IMR-90 (cell line): ENCODE measurements around the gene KIDINS220. TPM values are rescaled to one million over a fixed set of nuclear protein-coding genes. Genes with fewer than 3 reads are reported as not detected.
A peak's percentile ranks its signal among the peaks of the same experiment; 100 is the strongest.

ENCODE experiments used
- ATAC-seq: fragments of 200-7000 bp; cut with Tn5 transposase; 2 replicates; pipeline ENCODE4 v1.9.1; 2020; ENCODE audit warnings: low read depth, mild to moderate bottlenecking, moderate library complexity
- BruUV-seq: library from RNA; stranded (reverse); fragments of 400-500 nt; replicated peaks from 2 replicates; lab custom pipeline; 2021; lab: Mats Ljungman, UMichigan
- CTCF ChIA-PET: fragments of 300-600 bp; formaldehyde crosslinking; extraction: SDS; loops from one replicate; lab custom pipeline; 2021; ENCODE audit warnings: antibody characterized with exemption; lab: Yijun Ruan, JAX
- POLR2A ChIA-PET: fragments of 300-600 bp; sonication (Branson Sonifier 250); formaldehyde crosslinking; loops from one replicate; lab custom pipeline; 2022; ENCODE audit warnings: antibody characterized with exemption; ENCODE audit not compliant: unreplicated experiment; lab: Charles Lee
- DNase-seq: peaks from one replicate; pipeline ENCODE4 v3.0.0; 2013
- H2AFZ ChIP-seq: replicated peaks from 2 replicates; pipeline ENCODE3; 2013; ENCODE audit warnings: low read length, mild to moderate bottlenecking; ENCODE audit not compliant: poor library complexity
- H2AK5ac ChIP-seq: 2 replicates; pipeline ENCODE4 v1.6.1; 2013; ENCODE audit warnings: low read depth, low read length, inconsistent platforms
- H2AK9ac ChIP-seq: replicated peaks from 2 replicates; pipeline ENCODE3; 2013; ENCODE audit warnings: mild to moderate bottlenecking, low read depth, low read length, moderate library complexity; ENCODE audit not compliant: poor library complexity
- H2BK120ac ChIP-seq: 2 replicates; pipeline ENCODE4 v1.6.1; 2013; ENCODE audit warnings: low read depth, low read length, inconsistent platforms
- H2BK15ac ChIP-seq: 3 replicates; pipeline ENCODE4 v1.6.1; 2013; ENCODE audit warnings: low read depth, low read length, inconsistent platforms
- H2BK20ac ChIP-seq: 2 replicates; pipeline ENCODE4 v1.6.1; 2013; ENCODE audit warnings: low read depth, mild to moderate bottlenecking, inconsistent platforms, low read length, moderate library complexity
- H2BK5ac ChIP-seq: 2 replicates; pipeline ENCODE4 v1.6.1; 2013; ENCODE audit warnings: mild to moderate bottlenecking, low read depth, low read length, inconsistent platforms; ENCODE audit not compliant: poor library complexity, severe bottlenecking
- H3K14ac ChIP-seq: replicated peaks from 2 replicates; pipeline ENCODE4 v1.6.1; 2013; ENCODE audit warnings: low read depth, low read length, inconsistent platforms
- H3K18ac ChIP-seq: 2 replicates; pipeline ENCODE4 v1.6.1; 2013; ENCODE audit warnings: low read depth, low read length, control low read depth
- H3K23ac ChIP-seq: 2 replicates; pipeline ENCODE4 v1.6.1; 2013; ENCODE audit warnings: low read depth, low read length, inconsistent platforms
- H3K27ac ChIP-seq: 2 replicates; pipeline ENCODE4 v1.5.1; 2013; ENCODE audit warnings: mild to moderate bottlenecking, control low read depth, low read length; ENCODE audit not compliant: insufficient read depth
- H3K27me3 ChIP-seq: 2 replicates; pipeline ENCODE4 v1.6.1; 2013; ENCODE audit warnings: low read length; ENCODE audit not compliant: control insufficient read depth, insufficient read depth
- H3K36me3 ChIP-seq: 2 replicates; pipeline ENCODE4 v1.6.1; 2013; ENCODE audit warnings: low read length, mixed read lengths; ENCODE audit not compliant: control insufficient read depth, insufficient read depth
- H3K4ac ChIP-seq: 2 replicates; pipeline ENCODE4 v1.6.1; 2013; ENCODE audit warnings: low read depth, low read length, inconsistent platforms
- H3K4me1 ChIP-seq: 2 replicates; pipeline ENCODE4 v1.6.1; 2013; ENCODE audit warnings: low read length, mixed read lengths; ENCODE audit not compliant: control insufficient read depth, insufficient read depth
- H3K4me2 ChIP-seq: 2 replicates; pipeline ENCODE4 v1.6.1; 2013; ENCODE audit warnings: low read depth, mild to moderate bottlenecking, control low read depth, low read length, moderate library complexity
- H3K4me3 ChIP-seq: 2 replicates; pipeline ENCODE4 v1.5.1; 2013; ENCODE audit warnings: low read depth, mild to moderate bottlenecking, control low read depth, low read length, moderate library complexity; ENCODE audit not compliant: insufficient read depth
- H3K56ac ChIP-seq: 2 replicates; pipeline ENCODE4 v1.6.1; 2013; ENCODE audit warnings: low read length, inconsistent platforms; ENCODE audit not compliant: insufficient read depth; ENCODE audit errors: extremely low read depth
- H3K79me1 ChIP-seq, 2 experiments: 2 replicates each; pipeline ENCODE4 v1.6.1; 2013; ENCODE audit warnings: low read length in 2 of 2, inconsistent platforms in 1 of 2, low read depth in 1 of 2
- H3K9ac ChIP-seq: 2 replicates; pipeline ENCODE4 v1.6.1; 2013; ENCODE audit warnings: low read depth, low read length, control low read depth
- H3K9me1 ChIP-seq: 2 replicates; pipeline ENCODE4 v1.6.1; 2013; ENCODE audit warnings: low read length, inconsistent platforms; ENCODE audit not compliant: insufficient read depth
- H3K9me3 ChIP-seq: 2 replicates; pipeline ENCODE4 v1.6.1; 2013; ENCODE audit warnings: low read length; ENCODE audit not compliant: control insufficient read depth, insufficient read depth
- H4K20me1 ChIP-seq: 2 replicates; pipeline ENCODE4 v1.6.1; 2013; ENCODE audit warnings: low read length, inconsistent platforms; ENCODE audit not compliant: insufficient read depth
- H4K5ac ChIP-seq: 2 replicates; pipeline ENCODE4 v1.6.1; 2013; ENCODE audit warnings: mild to moderate bottlenecking, low read depth, low read length, control low read depth
- H4K8ac ChIP-seq, 2 experiments: 2 replicates each; pipeline ENCODE4 v1.6.1; 2013; ENCODE audit warnings: low read depth in 2 of 2, low read length in 2 of 2, control low read depth in 1 of 2, inconsistent platforms in 1 of 2
- H4K91ac ChIP-seq: 2 replicates; pipeline ENCODE4 v1.6.1; 2013; ENCODE audit warnings: low read depth, low read length, inconsistent platforms; ENCODE audit not compliant: insufficient read depth
- BHLHE40 ChIP-seq: fragments of 150-350 bp; IDR thresholded peaks from 2 replicates; pipeline ENCODE4 v1.6.1; 2016; ENCODE audit warnings: mild to moderate bottlenecking, low read depth, low read length
- CTCF ChIP-seq: conservative IDR thresholded peaks from 2 replicates; pipeline ENCODE4 v1.5.1; 2012; ENCODE audit warnings: mild to moderate bottlenecking, low read depth, low read length, improper control_type of control experiment
- ELK1 ChIP-seq: fragments of 150-350 bp; IDR thresholded peaks from 2 replicates; pipeline ENCODE4 v1.6.1; 2016; ENCODE audit warnings: low read depth, mild to moderate bottlenecking, low read length, moderate library complexity, borderline replicate concordance
- NFE2L2 ChIP-seq: fragments of 150-350 bp; IDR thresholded peaks from 2 replicates; pipeline ENCODE4 v1.6.1; 2016; ENCODE audit warnings: low read depth, mild to moderate bottlenecking, low read length
- RCOR1 ChIP-seq: IDR thresholded peaks from 2 replicates; pipeline ENCODE4 v1.6.1; 2012; ENCODE audit warnings: mild to moderate bottlenecking, low read length, improper control_type of control experiment; ENCODE audit not compliant: insufficient replicate concordance
- RFX5 ChIP-seq: IDR thresholded peaks from 2 replicates; pipeline ENCODE4 v1.8.0; 2012; ENCODE audit warnings: low read depth, mild to moderate bottlenecking, low read length, moderate library complexity
- SMC3 ChIP-seq: fragments of 150-350 bp; IDR thresholded peaks from 2 replicates; pipeline ENCODE4 v1.6.1; 2016; ENCODE audit warnings: low read depth, mild to moderate bottlenecking, antibody characterized with exemption, low read length, moderate library complexity
- USF2 ChIP-seq: fragments of 150-350 bp; IDR thresholded peaks from 2 replicates; pipeline ENCODE4 v1.6.1; 2017; ENCODE audit warnings: mild to moderate bottlenecking, antibody characterized with exemption, low read length, low read depth
- WGBS, 2 experiments: methylation state at CpG; one replicate each; pipeline versions ENCODE4 v1.1.5 to v1.1.7; 2013; ENCODE audit warnings: missing lambda C conversion rate in 2 of 2; ENCODE audit not compliant: insufficient read length in 1 of 2; ENCODE audit errors: extremely low coverage in 2 of 2; 5-methylcytosine and 5-hydroxymethylcytosine counted together
- dilution Hi-C: fragments of 300-500 bp; cut with HindIII; formaldehyde crosslinking; loops from one replicate; pipeline ENCODE4 v1.14.3; 2018; ENCODE audit warnings: low sequenced_read_pairs; ENCODE audit not compliant: unreplicated experiment
- in situ Hi-C: fragments of 300-500 bp; cut with MboI; formaldehyde crosslinking; loops from 3 replicates; pipeline ENCODE4 v1.14.3; 2019; ENCODE audit warnings: low sequenced_read_pairs, inconsistent platforms, mixed read lengths
- intact Hi-C: fragments of 100-400 bp; cut with micrococcal nuclease; formaldehyde crosslinking; loops from 2 replicates; pipeline ENCODE4 v1.10.0; 2022
- polyA plus RNA-seq, 3 experiments: library from polyadenylated mRNA; depleted of rRNA; stranded (reverse); fragments of >200 nt; gene quantifications; 2 replicates each; pipeline ENCODE4 v1.2.3, GENCODE V29; 2012; ENCODE audit warnings: low replicate concordance in 1 of 3
- total RNA-seq: library from RNA; depleted of rRNA; stranded (reverse); fragments of >200 nt; gene quantifications from 2 replicates; pipeline ENCODE4 v1.2.3, GENCODE V29; 2012

The KIDINS220 gene
- total and polyA plus RNA-seq, 2 of the 4 experiments (the other 2 are of a cell fraction), result 23.1 to 63.4 TPM

- intact Hi-C loops, result loop anchor here (1.0 kb wide), 1 partner anchor 69 kb away; no protein-coding TSS in a partner anchor
Observed at GRCh38 chr2:8692783-8693156, 144.6 kb downstream of the KIDINS220 start.

More at GRCh38 chr2:8692783-8693156, 144.6 kb downstream of the KIDINS220 start:
- dilution Hi-C loops (no loop called here), in situ Hi-C loops (loop anchor here (25.0 kb wide), 3 partner anchors 530 to 1580 kb away; no protein-coding TSS in a partner anchor)
- TF ChIP-seq BHLHE40, result no peak
- no peak for TF ChIP-seq ELK1
- no peak for TF ChIP-seq CTCF
- TF ChIP-seq SMC3, result no peak
- TF ChIP-seq USF2, result no peak
- no peak for TF ChIP-seq NFE2L2
- no peak for TF ChIP-seq RCOR1
- TF ChIP-seq RFX5, result no peak
- Histone ChIP-seq H3K23ac (no peak overlapping the region), H2AFZ (peak overlapping the region; percentile 86), H3K4me3 (no peak overlapping the region), H3K14ac (no peak overlapping the region), H4K5ac (no peak overlapping the region), H2AK5ac (no peak overlapping the region), H3K9me3 (no peaks in the 10 kb centered on the region), H2BK120ac (no peak overlapping the region), H3K18ac (no peak overlapping the region), H3K9ac (no peak overlapping the region), H2BK20ac (no peak overlapping the region), H3K56ac (no peak overlapping the region), H3K4me2 (no peak overlapping the region; the same call in 1 of the 2 replicates), H4K91ac (no peak overlapping the region), H4K8ac (no peak overlapping the region), H2BK5ac (no peak overlapping the region), H2BK15ac (no peak overlapping the region), H3K4ac (no peak overlapping the region), H3K27me3 (peaks cover 4% of the 10 kb centered on the region; the same call in 1 of the 2 replicates), H3K9me1 (no peaks in the 10 kb centered on the region), H3K4me1 (no peaks in the 10 kb centered on the region), H3K79me1 (no peaks in the 10 kb centered on the region), H3K27ac (no peak overlapping the region), H3K36me3 (no peaks in the 10 kb centered on the region), H4K20me1 (no peaks in the 10 kb centered on the region), H2AK9ac (no peak overlapping the region)
- CTCF ChIA-PET, result interaction anchor here (0.8 to 1.0 kb wide), 2 partner anchors 66 to 87 kb away, joined by 3 read pairs; no protein-coding TSS in a partner anchor
- BruUV-seq, result no TSS peak
- DNase-seq (no peak), ATAC-seq (no peak)
- POLR2A ChIA-PET, result no interaction called here
- 75% methylated on average over 2 of the region's 7 CpGs; no CpG with 5 or more reads in 1 of the 2 experiments for WGBS, 2 experiments
